Activated T-helper 17 cell treated with anti-CD3 and anti-CD28 coated beads, Interleukin-2, amount 50 U/mL, for 72 hours (primary cell): ENCODE data around the gene ABCC8. TPM values are rescaled to one million over a fixed set of nuclear protein-coding genes. Genes with fewer than 3 reads are reported as not detected.

ENCODE experiments used
- ATAC-seq: fragments of 150-1000 bp; cut with Tn5 transposase; replicated peaks from 2 replicates; pipeline ENCODE4 v1.10.0; 2021; ENCODE audit warnings: mild to moderate bottlenecking, moderate library complexity
- H3K27ac Mint-ChIP-seq: one replicate; pipeline ENCODE4 v1.8.0; 2022; ENCODE audit warnings: mixed read lengths
- H3K27me3 Mint-ChIP-seq: one replicate; pipeline ENCODE4 v1.8.0; 2022; ENCODE audit warnings: mixed read lengths
- H3K36me3 Mint-ChIP-seq: one replicate; pipeline ENCODE4 v1.8.0; 2022; ENCODE audit warnings: low read depth, mild to moderate bottlenecking, mixed read lengths
- H3K4me1 Mint-ChIP-seq: one replicate; pipeline ENCODE4 v1.8.0; 2022; ENCODE audit warnings: mixed read lengths
- H3K4me3 Mint-ChIP-seq: one replicate; pipeline ENCODE4 v1.8.0; 2022; ENCODE audit warnings: mild to moderate bottlenecking, mixed read lengths
- H3K9me3 Mint-ChIP-seq: one replicate; pipeline ENCODE4 v1.8.0; 2022; ENCODE audit warnings: mixed read lengths
- total RNA-seq, 2 donors: library from RNA; stranded (reverse); gene quantifications; one replicate each; pipeline ENCODE4 v1.2.3, GENCODE V29; 2022

ABCC8 gene
- total RNA-seq, 2 donors from 2014 or later, result not detected

GRCh38 chr11:17469998-17470397 is 6.6 kb downstream of the ABCC8 start:
- no peaks in the 10 kb centered on the region for H3K9me3 Mint-ChIP-seq
- no peak overlapping the region for H3K27ac Mint-ChIP-seq
- no peaks in the 10 kb centered on the region for H3K4me1 Mint-ChIP-seq
- no peak for ATAC-seq
- no peaks in the 10 kb centered on the region for H3K36me3 Mint-ChIP-seq
- peaks cover 32% of the 10 kb centered on the region for H3K27me3 Mint-ChIP-seq
- no peak overlapping the region for H3K4me3 Mint-ChIP-seq

GRCh38 chr11:17468122-17468521 is 8.5 kb downstream of the ABCC8 start:
- no peaks in the 10 kb centered on the region for H3K4me1 Mint-ChIP-seq
- peaks cover 18% of the 10 kb centered on the region for H3K27me3 Mint-ChIP-seq
- no peaks in the 10 kb centered on the region for H3K36me3 Mint-ChIP-seq
- H3K4me3 Mint-ChIP-seq, result no peak overlapping the region
- no peak for ATAC-seq
- no peak overlapping the region for H3K27ac Mint-ChIP-seq
- no peaks in the 10 kb centered on the region for H3K9me3 Mint-ChIP-seq

- Mint-ChIP-seq H3K9me3 (no peaks in the 10 kb centered on the region), H3K4me3 (no peak overlapping the region), H3K27ac (no peak overlapping the region), H3K27me3 (peaks cover 14% of the 10 kb centered on the region), H3K36me3 (no peaks in the 10 kb centered on the region), H3K4me1 (no peaks in the 10 kb centered on the region)
- no peak for ATAC-seq
These were observed 13.0 kb downstream of the ABCC8 start for GRCh38 chr11:17463546-17464174.

- no peaks in the 10 kb centered on the region for H3K9me3 Mint-ChIP-seq
- H3K4me1 Mint-ChIP-seq, result no peaks in the 10 kb centered on the region
- no peak overlapping the region for H3K4me3 Mint-ChIP-seq
- no peaks in the 10 kb centered on the region for H3K36me3 Mint-ChIP-seq
- H3K27me3 Mint-ChIP-seq, result peaks cover 14% of the 10 kb centered on the region
- no peak overlapping the region for H3K27ac Mint-ChIP-seq
- no peak for ATAC-seq
These were observed 13.7 kb downstream of the ABCC8 start for GRCh38 chr11:17462940-17463339.

GRCh38 chr11:17460406-17460805 is 16.2 kb downstream of the ABCC8 start:
- no peak overlapping the region for H3K4me3 Mint-ChIP-seq
- ATAC-seq, result no peak
- no peaks in the 10 kb centered on the region for H3K9me3 Mint-ChIP-seq
- no peaks in the 10 kb centered on the region for H3K36me3 Mint-ChIP-seq
- H3K27me3 Mint-ChIP-seq, result peaks cover 17% of the 10 kb centered on the region
- H3K4me1 Mint-ChIP-seq, result no peaks in the 10 kb centered on the region
- H3K27ac Mint-ChIP-seq, result no peak overlapping the region

- no peak for ATAC-seq
- H3K4me3 Mint-ChIP-seq, result no peak overlapping the region
- H3K9me3 Mint-ChIP-seq, result no peaks in the 10 kb centered on the region
- H3K36me3 Mint-ChIP-seq, result no peaks in the 10 kb centered on the region
- no peak overlapping the region for H3K27ac Mint-ChIP-seq
- H3K4me1 Mint-ChIP-seq, result no peaks in the 10 kb centered on the region
- peaks cover 17% of the 10 kb centered on the region for H3K27me3 Mint-ChIP-seq
These were observed 17.3 kb downstream of the ABCC8 start for GRCh38 chr11:17459236-17459896.

GRCh38 chr11:17458268-17458667 is 18.4 kb downstream of the ABCC8 start:
- Mint-ChIP-seq H3K4me3 (no peak overlapping the region), H3K9me3 (no peaks in the 10 kb centered on the region), H3K36me3 (no peaks in the 10 kb centered on the region), H3K4me1 (no peaks in the 10 kb centered on the region), H3K27ac (no peak overlapping the region), H3K27me3 (peaks cover 17% of the 10 kb centered on the region)
- no peak for ATAC-seq

GRCh38 chr11:17457396-17458173 is 19.1 kb downstream of the ABCC8 start:
- Mint-ChIP-seq H3K9me3 (no peaks in the 10 kb centered on the region), H3K36me3 (no peaks in the 10 kb centered on the region), H3K4me1 (no peaks in the 10 kb centered on the region), H3K27ac (no peak overlapping the region), H3K4me3 (no peak overlapping the region), H3K27me3 (peaks cover 17% of the 10 kb centered on the region)
- ATAC-seq, result no peak

GRCh38 chr11:17452668-17453067 is 24.0 kb downstream of the ABCC8 start:
- no peaks in the 10 kb centered on the region for H3K4me1 Mint-ChIP-seq
- H3K9me3 Mint-ChIP-seq, result no peaks in the 10 kb centered on the region
- no peak for ATAC-seq
- no peak overlapping the region for H3K27ac Mint-ChIP-seq
- H3K36me3 Mint-ChIP-seq, result no peaks in the 10 kb centered on the region
- no peak overlapping the region for H3K4me3 Mint-ChIP-seq
- H3K27me3 Mint-ChIP-seq, result peaks cover 22% of the 10 kb centered on the region

- H3K27me3 Mint-ChIP-seq, result peaks cover 16% of the 10 kb centered on the region
- no peak overlapping the region for H3K4me3 Mint-ChIP-seq
- H3K36me3 Mint-ChIP-seq, result no peaks in the 10 kb centered on the region
- H3K9me3 Mint-ChIP-seq, result no peaks in the 10 kb centered on the region
- H3K27ac Mint-ChIP-seq, result no peak overlapping the region
- ATAC-seq, result no peak
- H3K4me1 Mint-ChIP-seq, result no peaks in the 10 kb centered on the region
These were observed 27.5 kb downstream of the ABCC8 start for GRCh38 chr11:17449158-17449557.

GRCh38 chr11:17446482-17446881 is 30.2 kb downstream of the ABCC8 start:
- H3K36me3 Mint-ChIP-seq, result no peaks in the 10 kb centered on the region
- H3K4me3 Mint-ChIP-seq, result no peak overlapping the region
- peaks cover 6% of the 10 kb centered on the region for H3K27me3 Mint-ChIP-seq
- H3K4me1 Mint-ChIP-seq, result no peaks in the 10 kb centered on the region
- H3K27ac Mint-ChIP-seq, result no peak overlapping the region
- no peak for ATAC-seq
- H3K9me3 Mint-ChIP-seq, result peaks cover under 1% of the 10 kb centered on the region

GRCh38 chr11:17445240-17445795 is 31.3 kb downstream of the ABCC8 start:
- no peak for ATAC-seq
- H3K27me3 Mint-ChIP-seq, result peaks cover 12% of the 10 kb centered on the region
- H3K27ac Mint-ChIP-seq, result no peak overlapping the region
- H3K9me3 Mint-ChIP-seq, result peaks cover 4% of the 10 kb centered on the region
- no peaks in the 10 kb centered on the region for H3K4me1 Mint-ChIP-seq
- no peak overlapping the region for H3K4me3 Mint-ChIP-seq
- H3K36me3 Mint-ChIP-seq, result no peaks in the 10 kb centered on the region

GRCh38 chr11:17443926-17444690 is 32.5 kb downstream of the ABCC8 start:
- ATAC-seq, result no peak
- H3K27me3 Mint-ChIP-seq, result peaks cover 17% of the 10 kb centered on the region

GRCh38 chr11:17443423-17443822 is 33.2 kb downstream of the ABCC8 start:
- peaks cover 4% of the 10 kb centered on the region for H3K9me3 Mint-ChIP-seq
- no peaks in the 10 kb centered on the region for H3K4me1 Mint-ChIP-seq
- no peak for ATAC-seq
- H3K36me3 Mint-ChIP-seq, result no peaks in the 10 kb centered on the region
- no peak overlapping the region for H3K4me3 Mint-ChIP-seq
- H3K27me3 Mint-ChIP-seq, result peaks cover 21% of the 10 kb centered on the region
- no peak overlapping the region for H3K27ac Mint-ChIP-seq

More at GRCh38 chr11:17443926-17444690, 32.5 kb downstream of the ABCC8 start:
- H3K9me3 Mint-ChIP-seq, result peaks cover 4% of the 10 kb centered on the region
- H3K36me3 Mint-ChIP-seq, result no peaks in the 10 kb centered on the region
- no peak overlapping the region for H3K27ac Mint-ChIP-seq
- H3K4me3 Mint-ChIP-seq, result no peak overlapping the region
- no peaks in the 10 kb centered on the region for H3K4me1 Mint-ChIP-seq
